DMS53 treated with DMSO at 0.1 percent for 48 hours (cell line): ENCODE results near the gene KCTD8.
A peak's percentile ranks its signal among the peaks of the same experiment; 100 is the strongest.
"Not testable (repeated sequence)": the region's sequence is repeated elsewhere in the genome, so short reads cannot be mapped to it uniquely, and the experiment has no call there.

Experiments used
- DNase-seq: peaks from one replicate; lab custom pipeline; 2025; ENCODE audit not compliant: unreplicated experiment; lab: John Stamatoyannopoulos, UW

Gene KCTD8

DNA sequence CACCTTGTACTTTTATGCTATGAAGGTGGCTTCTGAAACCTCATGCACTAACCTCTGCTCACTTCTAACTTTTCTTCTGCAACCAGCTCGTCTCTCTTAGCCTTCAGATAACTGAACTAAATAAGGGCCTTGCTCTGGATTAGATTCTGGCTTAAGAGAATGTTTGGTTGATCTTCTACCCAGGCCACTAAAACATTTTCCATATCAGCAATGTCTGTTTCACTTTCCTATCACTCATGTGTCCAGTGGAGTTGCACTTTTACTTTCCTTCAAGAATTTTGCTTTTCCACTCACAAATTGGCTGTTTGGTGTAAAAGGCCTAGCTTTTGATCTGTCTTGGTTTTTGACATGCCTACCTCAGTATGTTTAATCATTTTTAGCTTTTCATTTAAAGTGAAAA is 105.8 kb downstream of the KCTD8 start:
- no peak for DNase-seq

DNA sequence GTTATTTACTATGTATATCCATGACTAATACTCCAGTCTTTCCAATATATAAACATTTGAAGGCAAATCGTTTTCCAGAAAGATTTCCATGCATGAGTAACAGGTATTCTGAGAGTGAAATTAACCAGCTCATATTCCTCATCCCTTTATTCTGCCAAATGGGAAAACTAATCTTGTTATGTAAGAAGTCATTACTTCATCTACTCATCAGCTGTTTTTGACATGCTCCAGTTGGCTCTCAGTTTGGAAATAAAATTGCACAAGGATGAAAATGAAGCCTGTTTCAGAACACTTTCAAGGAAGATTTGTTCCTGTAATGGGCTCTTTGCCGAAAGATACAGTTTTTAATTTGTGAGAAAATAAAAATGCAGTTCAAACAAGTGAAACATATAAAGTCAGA is 121.9 kb downstream of the KCTD8 start:
- DNase-seq: no peak

DNA sequence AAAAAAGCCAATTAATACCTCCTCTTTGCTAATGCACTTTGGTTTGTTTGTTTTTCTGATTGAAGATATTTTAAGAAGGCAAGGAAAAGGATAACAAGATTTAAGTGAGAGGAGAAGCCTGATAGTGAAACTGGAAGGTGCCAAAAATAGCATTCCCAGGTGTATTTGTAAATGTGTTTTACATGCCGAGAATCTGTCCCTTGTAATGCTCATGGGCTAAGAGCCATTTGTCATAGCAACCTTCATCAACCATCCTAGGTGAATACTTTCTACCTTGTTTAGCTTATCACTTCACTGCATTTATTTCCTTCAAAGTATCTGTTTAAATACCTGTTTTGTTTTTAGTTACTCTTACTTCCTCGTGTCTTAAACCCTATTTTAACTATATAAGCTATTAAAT is 127.8 kb downstream of the KCTD8 start:
- DNase-seq: no peak

DNA sequence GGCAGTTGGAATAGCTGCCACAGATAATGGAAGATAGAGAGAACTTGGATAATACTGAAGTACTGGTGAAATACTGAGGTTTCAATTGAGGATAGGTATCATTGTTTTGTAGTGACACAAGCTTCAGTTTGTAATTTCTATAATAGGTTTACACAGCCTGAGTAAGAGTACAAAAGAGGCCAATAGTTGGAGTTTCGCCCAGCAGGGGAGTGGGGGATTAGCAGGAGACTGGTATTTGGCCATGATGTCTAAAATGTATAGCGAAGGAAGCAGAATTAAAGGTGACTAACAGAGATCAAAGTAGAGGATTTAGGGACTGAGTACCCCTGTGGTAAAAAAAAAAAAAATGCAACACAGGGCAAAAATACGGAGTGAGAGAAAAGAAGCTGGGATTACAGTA is 129.5 kb downstream of the KCTD8 start:
- DNase-seq: no peak

DNA sequence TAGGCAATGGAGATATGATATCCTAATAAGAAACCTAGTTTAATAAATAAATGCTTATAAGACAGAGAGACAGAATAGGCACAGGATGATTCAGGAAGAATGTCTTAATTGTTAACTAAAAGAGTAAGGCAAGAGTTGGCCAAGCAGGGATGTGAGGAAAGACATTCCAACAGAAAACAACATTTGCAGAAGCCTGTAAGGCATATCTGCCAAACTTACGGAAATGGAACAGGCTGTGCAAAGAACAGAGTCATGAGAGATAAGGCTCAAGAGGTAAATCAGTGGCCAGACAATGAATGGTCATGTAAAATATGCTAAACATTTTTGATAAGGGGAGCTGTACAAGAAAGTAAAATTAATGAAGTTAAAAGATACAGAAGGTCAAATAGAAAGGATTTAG is 134.9 kb downstream of the KCTD8 start:
- DNase-seq: no peak

DNA sequence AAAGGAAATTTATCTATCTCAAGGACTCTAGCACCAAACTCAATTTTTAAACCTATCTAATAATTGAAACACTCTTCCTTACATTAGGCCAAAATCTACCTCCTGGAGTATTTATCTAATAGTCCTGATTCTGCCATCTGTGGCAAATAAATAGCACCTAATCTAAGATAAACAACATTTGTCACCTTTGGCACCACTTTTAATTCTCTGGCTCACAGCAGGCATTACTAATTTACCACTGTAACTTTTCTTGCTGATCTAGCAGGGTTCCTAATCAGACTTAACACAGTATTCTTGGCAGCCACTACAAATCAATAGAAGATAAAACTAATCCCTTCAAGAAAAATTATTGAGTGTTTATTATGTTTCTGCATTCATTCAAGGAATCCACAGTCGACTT is 161.1 kb downstream of the KCTD8 start:
- DNase-seq: no peak

DNA sequence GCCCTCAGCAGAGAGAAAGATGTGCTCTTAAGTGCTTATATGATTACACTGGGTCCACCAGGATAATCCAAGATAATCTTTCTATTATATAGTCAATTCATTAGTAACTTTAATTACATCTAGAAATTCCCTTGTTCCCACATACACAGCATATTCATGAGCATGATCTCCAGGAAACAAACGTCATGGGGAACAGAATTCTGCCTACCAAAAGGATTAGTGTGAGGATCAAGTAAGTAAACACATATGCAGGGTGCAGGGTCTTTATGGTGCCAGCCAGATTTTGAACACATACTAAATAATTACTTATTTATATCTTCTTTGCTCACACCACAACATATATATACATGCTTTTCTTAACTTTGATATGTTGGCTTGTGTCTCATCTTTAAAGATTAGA is 169.1 kb downstream of the KCTD8 start:
- no peak for DNase-seq

DNA sequence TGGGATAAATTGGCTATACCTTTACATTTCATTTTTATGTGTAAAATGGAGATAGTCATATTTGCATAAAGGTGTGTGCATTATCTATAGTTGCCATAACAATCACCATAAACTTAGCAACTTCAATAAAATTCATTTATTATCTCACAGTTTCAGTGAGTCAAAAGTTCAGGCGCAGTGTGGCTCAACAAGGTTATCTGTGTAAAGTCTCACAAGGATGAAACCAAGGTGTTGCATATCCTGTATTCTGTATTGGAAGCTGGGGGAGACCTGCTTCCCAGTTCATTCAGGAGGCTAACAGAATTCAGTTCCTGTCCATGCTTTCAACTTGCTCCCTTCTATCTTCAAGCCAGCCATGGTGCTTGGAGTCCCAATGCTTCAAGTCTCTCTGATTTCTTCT is 169.5 kb downstream of the KCTD8 start:
- DNase-seq: no peak

DNA sequence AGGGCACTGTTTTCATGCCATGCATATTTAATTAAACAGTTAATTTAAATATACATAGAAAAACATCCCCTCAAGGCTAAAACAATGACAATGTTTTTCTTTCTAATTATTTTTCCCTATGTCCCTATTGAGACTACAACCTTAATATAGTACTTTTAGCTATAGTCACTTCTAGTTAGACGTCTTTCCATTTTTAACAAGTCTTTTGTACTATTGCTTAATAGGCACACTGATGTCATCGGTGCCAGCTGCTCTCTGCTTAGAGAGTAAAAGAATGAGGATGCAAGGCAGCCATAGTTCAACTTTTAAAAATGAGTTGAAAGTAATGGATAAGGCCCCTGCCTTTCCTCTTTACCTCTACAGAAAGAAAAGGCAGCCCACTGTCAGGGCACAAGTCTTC is 191.1 kb downstream of the KCTD8 start:
- no peak for DNase-seq

DNA sequence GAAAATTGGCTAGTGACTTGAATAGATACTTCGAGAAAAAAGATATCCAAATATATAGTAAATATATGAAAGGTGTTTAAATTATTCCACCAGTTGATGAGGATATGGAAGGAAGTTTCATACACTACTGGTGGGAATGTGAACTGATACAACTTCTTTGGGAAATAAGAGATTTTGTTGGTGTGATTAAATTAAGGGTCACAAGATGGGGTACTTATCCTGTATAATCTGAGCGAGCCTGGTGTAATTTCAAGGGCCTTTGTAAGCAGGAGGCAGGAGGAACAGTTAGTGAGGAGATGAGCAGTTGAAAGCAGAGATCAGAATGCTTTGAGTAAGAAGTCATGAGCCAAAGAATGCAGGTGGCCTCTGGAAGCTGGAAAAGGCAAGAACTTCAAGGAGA is 192.2 kb downstream of the KCTD8 start:
- DNase-seq: no peak

DNA sequence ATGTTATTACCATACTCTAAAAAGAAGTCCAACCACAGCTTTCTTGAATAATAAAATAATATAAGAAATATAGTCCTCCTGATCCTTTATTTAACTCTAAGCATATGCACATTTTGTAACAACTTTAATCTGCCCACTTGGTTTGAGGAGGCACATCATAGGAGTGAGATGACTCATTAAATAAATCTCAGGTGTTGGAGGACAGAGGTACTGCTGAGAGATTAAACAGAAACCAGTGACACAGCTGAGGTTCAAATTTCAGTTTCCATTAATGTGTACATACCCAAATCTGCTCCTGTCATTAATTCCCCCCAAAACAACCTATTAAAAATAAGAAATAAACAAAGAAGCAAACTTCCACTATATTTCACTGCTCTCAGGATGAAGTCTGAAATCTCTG is 211.0 kb downstream of the KCTD8 start:
- DNase-seq: peak; percentile 86

DNA sequence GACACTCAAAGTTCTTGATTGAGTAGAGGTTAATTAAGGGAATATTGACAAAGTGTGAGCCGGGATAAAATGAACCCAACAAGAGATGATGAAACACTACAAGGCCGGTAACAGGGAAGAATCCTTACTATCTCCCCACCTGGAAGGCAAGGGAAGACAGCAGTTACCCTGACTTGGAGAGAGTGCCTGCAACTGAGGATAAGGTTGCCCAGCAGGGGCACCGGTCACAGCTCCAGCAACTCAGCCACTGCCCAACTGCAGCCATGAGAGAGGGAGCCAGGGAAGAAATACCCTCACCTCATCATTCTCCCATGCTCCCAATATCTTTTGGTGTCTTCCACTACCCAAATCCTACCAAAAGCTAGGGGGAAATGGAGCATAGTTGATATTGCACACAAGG is 212.7 kb downstream of the KCTD8 start:
- DNase-seq: no peak

DNA sequence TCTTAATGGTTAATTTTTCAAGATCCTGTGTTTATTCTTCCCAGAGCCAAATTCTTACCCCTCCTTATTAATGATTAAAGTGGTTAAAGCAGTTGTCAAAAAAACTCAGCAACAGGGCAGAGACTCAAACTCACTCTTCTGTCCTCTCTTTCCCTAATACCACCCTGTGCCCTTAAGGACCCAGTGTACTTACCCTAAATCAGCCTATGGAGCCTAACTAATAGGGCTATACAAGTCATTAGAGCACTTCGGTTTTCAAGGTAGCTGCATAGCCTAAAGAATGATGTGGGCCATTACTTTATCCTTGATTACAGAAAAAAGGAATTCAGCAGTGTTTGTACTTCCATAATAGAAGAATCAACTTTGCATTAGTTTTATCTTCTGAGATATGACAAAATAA is 216.3 kb downstream of the KCTD8 start:
- DNase-seq: no peak

DNA sequence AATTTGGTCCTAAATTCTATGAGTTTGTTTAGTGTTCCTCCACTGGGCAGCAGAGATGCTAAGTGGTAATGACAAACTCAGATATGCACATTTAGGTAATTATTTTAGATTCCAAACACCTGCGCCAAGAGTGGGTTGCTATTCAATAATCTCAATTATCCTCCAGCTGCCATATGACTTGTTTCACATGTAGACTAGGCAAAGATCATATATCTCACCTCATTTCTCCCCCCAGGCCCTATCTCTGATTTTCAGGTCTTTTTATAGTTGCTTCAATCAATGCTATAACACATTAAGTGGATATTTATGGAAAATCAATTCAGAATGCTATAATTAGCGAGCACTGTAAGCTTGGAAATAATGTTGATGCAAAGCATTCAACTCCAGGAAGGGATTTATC is 217.6 kb downstream of the KCTD8 start:
- DNase-seq: no peak

DNA sequence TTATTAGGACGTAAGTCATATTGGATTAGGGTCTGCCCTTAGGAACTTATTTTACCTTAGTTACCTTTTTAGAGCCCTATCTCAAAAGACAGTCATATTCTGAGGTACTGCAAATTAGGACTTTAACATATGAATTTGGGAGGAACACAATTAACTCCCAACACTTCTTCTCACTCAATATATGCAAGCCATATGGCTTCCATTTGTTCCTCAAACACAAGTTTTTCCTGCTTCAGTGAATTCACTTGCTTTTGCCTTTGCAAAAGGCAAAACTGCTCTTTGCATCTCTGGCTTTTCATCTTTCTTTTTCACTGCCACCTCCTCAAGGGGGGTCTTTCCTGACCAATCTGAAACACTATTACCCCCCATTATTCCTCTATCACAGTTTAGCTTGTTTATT is 220.3 kb downstream of the KCTD8 start:
- no peak for DNase-seq

DNA sequence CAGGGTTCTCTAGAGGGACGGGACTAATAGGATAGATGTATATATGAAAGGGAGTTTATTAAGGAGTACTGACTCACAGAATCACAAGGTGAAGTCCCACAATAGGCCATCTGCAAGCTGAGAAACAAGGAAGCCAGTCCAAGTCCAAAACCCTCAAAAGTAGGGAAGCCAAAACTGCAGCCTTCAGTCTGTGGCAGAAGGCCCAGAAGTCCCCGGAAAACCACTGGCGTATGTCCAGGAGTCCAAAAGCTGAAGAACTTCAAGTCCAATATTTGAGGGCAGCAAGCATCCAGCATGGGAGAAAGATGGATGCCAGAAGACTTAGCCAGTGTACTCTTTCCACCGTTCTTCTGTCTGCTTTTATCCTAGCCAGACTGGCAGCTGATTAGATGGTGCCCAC is 227.2 kb downstream of the KCTD8 start:
- DNase-seq: no peak

DNA sequence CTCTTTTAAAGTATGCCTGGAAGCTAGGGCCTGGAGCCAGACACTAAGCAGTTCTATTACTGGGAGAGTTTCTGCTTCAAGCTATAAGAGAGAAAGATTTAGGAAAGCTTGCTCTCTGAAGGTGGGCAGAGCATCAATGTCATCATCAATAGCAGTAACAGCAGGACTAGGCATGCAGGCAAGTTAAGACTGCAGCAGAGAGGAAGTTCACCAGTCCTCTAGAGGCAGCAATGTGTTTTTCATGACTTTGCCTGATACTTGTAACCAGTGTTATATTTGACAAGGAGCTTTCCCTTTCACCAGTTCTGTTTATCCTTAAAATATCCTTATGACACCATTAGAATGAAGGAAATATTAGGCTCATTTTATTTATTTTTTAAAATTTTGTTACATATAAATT is 237.9 kb downstream of the KCTD8 start:
- no peak for DNase-seq

DNA sequence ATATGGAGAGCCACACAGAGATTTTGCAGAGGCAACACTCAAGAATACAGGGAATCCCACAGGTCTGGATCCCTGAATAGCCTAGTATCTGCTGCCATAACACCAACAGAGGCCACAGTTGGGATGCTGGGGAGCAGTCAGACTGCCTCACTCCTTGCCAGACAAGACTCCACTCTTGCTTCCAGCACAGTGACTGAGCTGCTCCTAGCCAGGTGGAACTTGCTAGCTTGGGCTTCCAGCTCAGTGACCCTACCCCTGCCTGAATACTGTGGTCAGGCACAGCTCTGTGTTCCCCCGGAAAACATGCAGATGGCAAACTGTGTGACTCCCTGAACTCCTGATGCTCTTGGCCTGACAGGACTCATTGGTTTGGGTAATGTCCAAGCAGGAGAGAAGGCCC is 251.8 kb downstream of the KCTD8 start:
- DNase-seq: no peak

DNA sequence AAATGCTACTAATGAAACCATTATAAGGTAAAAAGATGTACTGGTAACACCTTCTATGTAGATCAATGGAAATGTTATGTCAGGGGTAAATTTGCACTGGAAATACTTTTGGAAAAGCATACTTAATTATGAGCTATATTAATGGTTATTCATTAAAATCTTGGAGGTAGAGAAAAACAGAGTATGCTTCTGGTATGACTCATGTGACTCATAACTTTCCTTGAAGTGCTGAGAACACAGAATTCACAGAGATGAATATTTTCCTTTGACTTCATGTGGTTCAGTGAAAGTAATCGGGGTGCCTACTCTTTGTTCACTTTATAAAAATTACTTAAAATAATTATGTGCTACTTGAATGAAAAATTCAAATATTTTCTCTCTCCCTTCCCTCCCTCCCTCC is 254.2 kb downstream of the KCTD8 start:
- no peak for DNase-seq

DNA sequence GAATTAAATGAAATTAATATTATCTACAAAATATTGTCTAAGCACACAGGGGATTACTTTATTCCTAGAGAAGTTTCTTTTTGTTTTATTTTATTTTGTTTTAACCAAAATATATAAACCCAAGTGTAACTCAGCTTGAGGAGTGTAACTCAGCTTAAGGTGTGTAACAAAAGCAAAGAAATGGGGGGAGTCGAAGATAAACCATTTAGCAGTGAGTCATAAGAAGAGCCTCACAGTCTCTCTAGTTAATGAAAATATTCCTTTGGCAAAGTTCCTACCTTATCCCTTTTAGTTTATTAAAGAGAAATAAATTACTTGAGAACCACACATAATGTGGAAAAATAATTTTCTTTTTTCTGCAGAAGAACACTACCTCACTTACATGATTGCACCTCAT is 261.8 kb downstream of the KCTD8 start:
- DNase-seq: no peak

DNA sequence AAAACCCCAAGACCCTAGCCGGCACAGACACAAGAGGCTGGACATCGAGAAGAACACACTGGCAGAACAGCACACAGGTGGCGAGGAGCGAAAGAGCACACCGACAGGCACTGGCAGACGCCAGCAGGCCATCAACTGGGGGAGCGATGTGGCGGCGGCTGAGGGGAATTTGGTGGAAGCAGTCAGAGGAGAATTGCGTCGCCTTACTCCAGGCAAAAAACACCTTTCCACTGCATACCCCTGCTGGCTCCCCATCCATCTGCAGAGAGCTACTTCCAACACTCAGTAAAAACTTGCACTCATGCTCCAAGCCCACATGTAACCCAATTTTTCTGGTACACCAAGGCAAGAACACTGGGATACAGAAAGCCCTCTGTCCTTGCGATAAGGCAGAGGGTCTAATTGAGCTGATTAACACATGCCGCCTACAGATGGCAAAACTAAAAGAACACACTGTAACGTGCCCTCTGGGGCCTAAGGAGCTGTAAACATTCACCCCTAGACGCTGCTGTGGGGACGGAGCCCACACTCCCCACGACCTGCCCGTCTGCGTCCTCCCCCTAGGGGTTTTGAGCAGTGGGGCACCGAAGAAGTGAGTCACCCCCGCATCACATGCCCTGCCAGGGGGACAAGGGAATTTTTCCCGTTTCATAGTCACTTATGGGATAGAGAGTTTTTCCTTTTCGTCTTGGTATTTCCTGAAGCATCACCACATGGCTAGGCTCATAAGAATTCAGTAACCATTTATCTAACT is 262.3 kb downstream of the KCTD8 start:
- DNase-seq: no peak

DNA sequence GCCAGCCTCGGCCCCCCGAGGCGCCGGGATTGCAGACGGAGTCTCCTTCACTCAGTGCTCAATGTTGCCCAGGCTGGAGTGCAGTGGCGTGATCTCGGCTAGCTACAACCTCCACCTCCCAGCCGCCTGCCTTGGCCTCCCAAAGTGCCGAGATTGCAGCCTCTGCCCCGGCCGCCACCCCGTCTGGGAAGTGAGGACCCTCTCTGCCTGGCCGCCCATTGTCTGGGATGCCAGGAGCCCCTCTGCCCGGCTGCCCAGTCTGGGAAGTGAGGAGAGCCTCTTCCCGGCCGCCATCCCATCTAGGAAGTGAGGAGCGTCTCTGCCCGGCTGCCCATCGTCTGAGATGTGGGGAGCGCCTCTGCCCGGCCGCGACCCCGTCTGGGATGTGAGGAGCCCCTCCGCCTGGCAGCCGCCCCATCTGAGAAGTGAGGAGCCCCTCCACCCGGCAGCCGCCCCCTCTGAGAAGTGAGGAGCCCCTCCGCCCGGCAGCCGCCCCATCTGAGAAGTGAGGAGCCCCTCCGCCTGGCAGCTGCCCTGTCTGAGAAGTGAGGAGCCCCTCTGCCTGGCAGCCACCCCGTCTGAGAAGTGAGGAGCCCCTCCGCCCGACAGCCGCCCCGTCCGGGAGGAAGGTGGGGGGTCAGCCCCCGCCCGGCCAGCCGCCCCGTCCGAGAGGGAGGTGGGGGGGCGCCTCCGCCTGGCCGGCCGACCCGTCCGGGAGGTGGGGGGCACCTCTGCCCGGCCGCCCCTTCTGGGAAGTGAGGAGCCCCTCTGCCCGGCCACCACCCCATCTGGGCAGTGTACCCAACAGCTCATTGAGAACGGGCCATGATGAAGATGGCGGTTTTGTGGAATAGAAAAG is 266.9 kb downstream of the KCTD8 start:
- DNase-seq: not testable (repeated sequence)

DNA sequence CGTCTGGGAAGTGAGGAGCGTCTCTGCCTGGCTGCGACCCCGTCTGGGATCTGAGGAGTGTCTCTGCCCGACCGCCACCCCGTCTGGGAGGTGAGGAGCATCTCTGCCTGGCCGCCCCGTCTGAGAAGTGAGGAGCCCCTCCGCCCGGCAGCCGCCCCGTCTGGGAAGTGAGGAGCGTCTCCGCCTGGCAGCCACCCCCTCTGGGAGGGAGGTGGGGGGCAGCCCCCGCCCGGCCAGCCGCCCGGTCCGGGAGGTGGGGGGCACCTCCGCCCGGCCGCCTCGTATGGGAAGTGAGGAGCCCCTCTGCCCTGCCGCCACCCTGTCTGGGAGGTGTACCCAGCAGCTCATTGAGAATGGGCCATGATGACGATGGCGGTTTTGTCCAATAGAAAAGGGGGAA is 280.8 kb downstream of the KCTD8 start:
- DNase-seq: not testable (repeated sequence)
